Measurements from ENCODE around the gene SH3RF1. TPM values are rescaled to one million over a fixed set of nuclear protein-coding genes. Genes with fewer than 3 reads are reported as not detected.

The SH3RF1 gene
- total and polyA plus RNA-seq, 2 of the 13 experiments (the other 11 are each of a cell fraction or from before 2014, with no cell fraction given), result 3.1 to 3.2 TPM

DNA sequence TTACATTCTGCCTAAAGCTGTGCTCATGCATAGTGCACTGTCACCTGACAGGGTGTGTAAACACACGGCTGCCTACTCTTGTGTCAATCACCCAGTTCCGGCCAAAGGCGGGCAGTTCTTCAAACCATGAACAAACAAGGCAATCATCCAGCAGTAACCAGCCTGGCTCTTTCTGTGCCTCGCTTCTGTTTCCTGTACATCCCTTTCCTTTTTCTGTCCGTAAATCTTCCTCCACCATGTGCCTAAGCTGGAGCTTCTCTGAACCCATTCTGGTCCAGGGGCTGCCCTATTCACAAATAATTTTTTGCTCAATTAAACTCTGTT, 199.9 kb downstream of the SH3RF1 start (continued):
- TF ChIP-seq, protein P1, sequence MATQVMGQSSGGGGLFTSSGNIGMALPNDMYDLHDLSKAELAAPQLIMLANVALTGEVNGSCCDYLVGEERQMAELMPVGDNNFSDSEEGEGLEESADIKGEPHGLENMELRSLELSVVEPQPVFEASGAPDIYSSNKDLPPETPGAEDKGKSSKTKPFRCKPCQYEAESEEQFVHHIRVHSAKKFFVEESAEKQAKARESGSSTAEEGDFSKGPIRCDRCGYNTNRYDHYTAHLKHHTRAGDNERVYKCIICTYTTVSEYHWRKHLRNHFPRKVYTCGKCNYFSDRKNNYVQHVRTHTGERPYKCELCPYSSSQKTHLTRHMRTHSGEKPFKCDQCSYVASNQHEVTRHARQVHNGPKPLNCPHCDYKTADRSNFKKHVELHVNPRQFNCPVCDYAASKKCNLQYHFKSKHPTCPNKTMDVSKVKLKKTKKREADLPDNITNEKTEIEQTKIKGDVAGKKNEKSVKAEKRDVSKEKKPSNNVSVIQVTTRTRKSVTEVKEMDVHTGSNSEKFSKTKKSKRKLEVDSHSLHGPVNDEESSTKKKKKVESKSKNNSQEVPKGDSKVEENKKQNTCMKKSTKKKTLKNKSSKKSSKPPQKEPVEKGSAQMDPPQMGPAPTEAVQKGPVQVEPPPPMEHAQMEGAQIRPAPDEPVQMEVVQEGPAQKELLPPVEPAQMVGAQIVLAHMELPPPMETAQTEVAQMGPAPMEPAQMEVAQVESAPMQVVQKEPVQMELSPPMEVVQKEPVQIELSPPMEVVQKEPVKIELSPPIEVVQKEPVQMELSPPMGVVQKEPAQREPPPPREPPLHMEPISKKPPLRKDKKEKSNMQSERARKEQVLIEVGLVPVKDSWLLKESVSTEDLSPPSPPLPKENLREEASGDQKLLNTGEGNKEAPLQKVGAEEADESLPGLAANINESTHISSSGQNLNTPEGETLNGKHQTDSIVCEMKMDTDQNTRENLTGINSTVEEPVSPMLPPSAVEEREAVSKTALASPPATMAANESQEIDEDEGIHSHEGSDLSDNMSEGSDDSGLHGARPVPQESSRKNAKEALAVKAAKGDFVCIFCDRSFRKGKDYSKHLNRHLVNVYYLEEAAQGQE (IDR thresholded peaks at IDR 0.05; ENCODE audit: borderline replicate concordance in 1 of 2, low read depth in 1 of 2, low read length in 2 of 2), result no peak
- peak; percentile 72; the same call in 1 of the 2 replicates for TF ChIP-seq MIXL1 (CRISPR knock-in tag; IDR thresholded peaks at IDR 0.05)
- TF ChIP-seq, protein P2, sequence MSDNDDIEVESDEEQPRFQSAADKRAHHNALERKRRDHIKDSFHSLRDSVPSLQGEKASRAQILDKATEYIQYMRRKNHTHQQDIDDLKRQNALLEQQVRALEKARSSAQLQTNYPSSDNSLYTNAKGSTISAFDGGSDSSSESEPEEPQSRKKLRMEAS (IDR thresholded peaks at IDR 0.05), result peak; percentile 49; the same call in 1 of the 2 replicates
- TF ChIP-seq RFXANK (CRISPR knock-in tag; IDR thresholded peaks at IDR 0.05), result no peak
- TF ChIP-seq, protein P3, sequence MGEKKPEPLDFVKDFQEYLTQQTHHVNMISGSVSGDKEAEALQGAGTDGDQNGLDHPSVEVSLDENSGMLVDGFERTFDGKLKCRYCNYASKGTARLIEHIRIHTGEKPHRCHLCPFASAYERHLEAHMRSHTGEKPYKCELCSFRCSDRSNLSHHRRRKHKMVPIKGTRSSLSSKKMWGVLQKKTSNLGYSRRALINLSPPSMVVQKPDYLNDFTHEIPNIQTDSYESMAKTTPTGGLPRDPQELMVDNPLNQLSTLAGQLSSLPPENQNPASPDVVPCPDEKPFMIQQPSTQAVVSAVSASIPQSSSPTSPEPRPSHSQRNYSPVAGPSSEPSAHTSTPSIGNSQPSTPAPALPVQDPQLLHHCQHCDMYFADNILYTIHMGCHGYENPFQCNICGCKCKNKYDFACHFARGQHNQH (CRISPR knock-in tag; IDR thresholded peaks at IDR 0.05), result peak; percentile 77
- TF ChIP-seq ZNF543 (CRISPR knock-in tag; IDR thresholded peaks at IDR 0.05), result no peak
- TF ChIP-seq, protein P4, sequence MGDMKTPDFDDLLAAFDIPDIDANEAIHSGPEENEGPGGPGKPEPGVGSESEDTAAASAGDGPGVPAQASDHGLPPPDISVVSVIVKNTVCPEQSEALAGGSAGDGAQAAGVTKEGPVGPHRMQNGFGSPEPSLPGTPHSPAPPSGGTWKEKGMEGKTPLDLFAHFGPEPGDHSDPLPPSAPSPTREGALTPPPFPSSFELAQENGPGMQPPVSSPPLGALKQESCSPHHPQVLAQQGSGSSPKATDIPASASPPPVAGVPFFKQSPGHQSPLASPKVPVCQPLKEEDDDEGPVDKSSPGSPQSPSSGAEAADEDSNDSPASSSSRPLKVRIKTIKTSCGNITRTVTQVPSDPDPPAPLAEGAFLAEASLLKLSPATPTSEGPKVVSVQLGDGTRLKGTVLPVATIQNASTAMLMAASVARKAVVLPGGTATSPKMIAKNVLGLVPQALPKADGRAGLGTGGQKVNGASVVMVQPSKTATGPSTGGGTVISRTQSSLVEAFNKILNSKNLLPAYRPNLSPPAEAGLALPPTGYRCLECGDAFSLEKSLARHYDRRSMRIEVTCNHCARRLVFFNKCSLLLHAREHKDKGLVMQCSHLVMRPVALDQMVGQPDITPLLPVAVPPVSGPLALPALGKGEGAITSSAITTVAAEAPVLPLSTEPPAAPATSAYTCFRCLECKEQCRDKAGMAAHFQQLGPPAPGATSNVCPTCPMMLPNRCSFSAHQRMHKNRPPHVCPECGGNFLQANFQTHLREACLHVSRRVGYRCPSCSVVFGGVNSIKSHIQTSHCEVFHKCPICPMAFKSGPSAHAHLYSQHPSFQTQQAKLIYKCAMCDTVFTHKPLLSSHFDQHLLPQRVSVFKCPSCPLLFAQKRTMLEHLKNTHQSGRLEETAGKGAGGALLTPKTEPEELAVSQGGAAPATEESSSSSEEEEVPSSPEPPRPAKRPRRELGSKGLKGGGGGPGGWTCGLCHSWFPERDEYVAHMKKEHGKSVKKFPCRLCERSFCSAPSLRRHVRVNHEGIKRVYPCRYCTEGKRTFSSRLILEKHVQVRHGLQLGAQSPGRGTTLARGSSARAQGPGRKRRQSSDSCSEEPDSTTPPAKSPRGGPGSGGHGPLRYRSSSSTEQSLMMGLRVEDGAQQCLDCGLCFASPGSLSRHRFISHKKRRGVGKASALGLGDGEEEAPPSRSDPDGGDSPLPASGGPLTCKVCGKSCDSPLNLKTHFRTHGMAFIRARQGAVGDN (CRISPR knock-in tag; IDR thresholded peaks at IDR 0.05), result no peak
- TF ChIP-seq, protein P5, sequence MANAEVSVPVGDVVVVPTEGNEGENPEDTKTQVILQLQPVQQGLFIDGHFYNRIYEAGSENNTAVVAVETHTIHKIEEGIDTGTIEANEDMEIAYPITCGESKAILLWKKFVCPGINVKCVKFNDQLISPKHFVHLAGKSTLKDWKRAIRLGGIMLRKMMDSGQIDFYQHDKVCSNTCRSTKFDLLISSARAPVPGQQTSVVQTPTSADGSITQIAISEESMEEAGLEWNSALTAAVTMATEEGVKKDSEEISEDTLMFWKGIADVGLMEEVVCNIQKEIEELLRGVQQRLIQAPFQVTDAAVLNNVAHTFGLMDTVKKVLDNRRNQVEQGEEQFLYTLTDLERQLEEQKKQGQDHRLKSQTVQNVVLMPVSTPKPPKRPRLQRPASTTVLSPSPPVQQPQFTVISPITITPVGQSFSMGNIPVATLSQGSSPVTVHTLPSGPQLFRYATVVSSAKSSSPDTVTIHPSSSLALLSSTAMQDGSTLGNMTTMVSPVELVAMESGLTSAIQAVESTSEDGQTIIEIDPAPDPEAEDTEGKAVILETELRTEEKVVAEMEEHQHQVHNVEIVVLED (CRISPR knock-in tag; IDR thresholded peaks at IDR 0.05; ENCODE audit: borderline replicate concordance), result no peak
- peak; percentile 46; the same call in 1 of the 2 replicates for TF ChIP-seq NFYC (CRISPR knock-in tag; IDR thresholded peaks at IDR 0.05)
- no peak for TF ChIP-seq GABPA (IDR thresholded peaks at IDR 0.05; ENCODE audit: low read depth, low read length)
- peak; percentile 68 for TF ChIP-seq GABPA (CRISPR knock-in tag; IDR thresholded peaks at IDR 0.05; ENCODE audit: low read depth)
- no peak for TF ChIP-seq JUN (CRISPR knock-in tag; IDR thresholded peaks at IDR 0.05)
- TF ChIP-seq, protein P6, sequence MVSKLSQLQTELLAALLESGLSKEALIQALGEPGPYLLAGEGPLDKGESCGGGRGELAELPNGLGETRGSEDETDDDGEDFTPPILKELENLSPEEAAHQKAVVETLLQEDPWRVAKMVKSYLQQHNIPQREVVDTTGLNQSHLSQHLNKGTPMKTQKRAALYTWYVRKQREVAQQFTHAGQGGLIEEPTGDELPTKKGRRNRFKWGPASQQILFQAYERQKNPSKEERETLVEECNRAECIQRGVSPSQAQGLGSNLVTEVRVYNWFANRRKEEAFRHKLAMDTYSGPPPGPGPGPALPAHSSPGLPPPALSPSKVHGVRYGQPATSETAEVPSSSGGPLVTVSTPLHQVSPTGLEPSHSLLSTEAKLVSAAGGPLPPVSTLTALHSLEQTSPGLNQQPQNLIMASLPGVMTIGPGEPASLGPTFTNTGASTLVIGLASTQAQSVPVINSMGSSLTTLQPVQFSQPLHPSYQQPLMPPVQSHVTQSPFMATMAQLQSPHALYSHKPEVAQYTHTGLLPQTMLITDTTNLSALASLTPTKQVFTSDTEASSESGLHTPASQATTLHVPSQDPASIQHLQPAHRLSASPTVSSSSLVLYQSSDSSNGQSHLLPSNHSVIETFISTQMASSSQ (IDR thresholded peaks at IDR 0.05; ENCODE audit: low read depth), result 0 out of 2 replicates have a peak, but pooled peaks have one; percentile 38
- TF ChIP-seq, protein P6 (CRISPR knock-in tag; IDR thresholded peaks at IDR 0.05; ENCODE audit: borderline replicate concordance), result no peak; the same call in 1 of the 2 replicates
- peak; percentile 43 for TF ChIP-seq U2AF1 (optimal IDR thresholded peaks at IDR 0.05; ENCODE audit: low read depth, low read length)

All from HepG2 (cell line).